Endothelial cell (in vitro differentiated cells): ENCODE data around the gene FAM199X. TPM values are rescaled to one million over a fixed set of nuclear protein-coding genes. Genes with fewer than 3 reads are reported as not detected.

Source experiments
- DNase-seq: peaks from one replicate; pipeline ENCODE4 v3.0.0; 2021; ENCODE audit warnings: low spot score
- H3K27ac Mint-ChIP-seq: one replicate; pipeline ENCODE4 v1.8.0; 2021; ENCODE audit warnings: mixed read lengths, inconsistent platforms; ENCODE audit not compliant: unreplicated experiment
- H3K27me3 Mint-ChIP-seq: one replicate; pipeline ENCODE4 v1.8.0; 2021; ENCODE audit warnings: mild to moderate bottlenecking, moderate library complexity, mixed read lengths, inconsistent platforms; ENCODE audit not compliant: unreplicated experiment
- H3K36me3 Mint-ChIP-seq: one replicate; pipeline ENCODE4 v1.8.0; 2021; ENCODE audit warnings: mild to moderate bottlenecking, low read depth, mixed read lengths, inconsistent platforms; ENCODE audit not compliant: unreplicated experiment
- H3K4me1 Mint-ChIP-seq: one replicate; pipeline ENCODE4 v1.8.0; 2021; ENCODE audit warnings: mild to moderate bottlenecking, mixed read lengths, inconsistent platforms; ENCODE audit not compliant: unreplicated experiment
- H3K4me3 Mint-ChIP-seq: one replicate; pipeline ENCODE4 v1.8.0; 2021; ENCODE audit warnings: mild to moderate bottlenecking, mixed read lengths, inconsistent platforms; ENCODE audit not compliant: unreplicated experiment
- H3K9me3 Mint-ChIP-seq: one replicate; pipeline ENCODE4 v1.8.0; 2021; ENCODE audit warnings: mixed read lengths, inconsistent platforms; ENCODE audit not compliant: unreplicated experiment
- total RNA-seq: library from RNA; stranded (reverse); fragmentation: NEBNext Ultra II Directional; extraction: Animal tissue kit (Norgen Biotek cat#: 25700); gene quantifications from one replicate; pipeline ENCODE4 v1.2.1, GENCODE V29; 2021; ENCODE audit not compliant: unreplicated experiment
- TF ChIP-seq, protein P1 (sequence below): fragments of 200-600 bp; sonication (generic); IDR thresholded peaks from one replicate; pipeline ENCODE4 v1.5.0; 2021; ENCODE audit warnings: antibody characterized with exemption; ENCODE audit not compliant: unreplicated experiment

Gene FAM199X
- total RNA-seq, 1 donor from 2014 or later = 23.2 TPM

DNA sequence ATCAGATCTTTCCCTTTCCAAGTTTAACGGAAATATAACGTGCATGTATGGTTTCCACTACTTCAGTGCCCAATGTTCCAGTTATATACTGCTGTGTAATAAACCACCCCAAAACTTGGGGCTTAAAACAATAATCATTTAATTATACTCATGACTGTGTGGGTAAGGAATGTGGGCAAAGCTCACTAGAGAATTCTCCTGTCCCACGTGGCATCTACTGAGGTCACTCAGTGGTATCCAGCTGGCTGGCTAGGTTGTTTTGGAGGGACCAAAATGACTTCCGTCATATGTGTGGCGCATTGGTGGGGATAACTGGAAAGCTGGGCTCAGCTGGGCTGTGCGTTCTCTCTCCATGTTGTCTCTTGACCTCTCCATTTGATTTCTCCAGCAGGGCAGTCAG, 35.4 kb upstream of the FAM199X start:
- TF ChIP-seq, protein P1, sequence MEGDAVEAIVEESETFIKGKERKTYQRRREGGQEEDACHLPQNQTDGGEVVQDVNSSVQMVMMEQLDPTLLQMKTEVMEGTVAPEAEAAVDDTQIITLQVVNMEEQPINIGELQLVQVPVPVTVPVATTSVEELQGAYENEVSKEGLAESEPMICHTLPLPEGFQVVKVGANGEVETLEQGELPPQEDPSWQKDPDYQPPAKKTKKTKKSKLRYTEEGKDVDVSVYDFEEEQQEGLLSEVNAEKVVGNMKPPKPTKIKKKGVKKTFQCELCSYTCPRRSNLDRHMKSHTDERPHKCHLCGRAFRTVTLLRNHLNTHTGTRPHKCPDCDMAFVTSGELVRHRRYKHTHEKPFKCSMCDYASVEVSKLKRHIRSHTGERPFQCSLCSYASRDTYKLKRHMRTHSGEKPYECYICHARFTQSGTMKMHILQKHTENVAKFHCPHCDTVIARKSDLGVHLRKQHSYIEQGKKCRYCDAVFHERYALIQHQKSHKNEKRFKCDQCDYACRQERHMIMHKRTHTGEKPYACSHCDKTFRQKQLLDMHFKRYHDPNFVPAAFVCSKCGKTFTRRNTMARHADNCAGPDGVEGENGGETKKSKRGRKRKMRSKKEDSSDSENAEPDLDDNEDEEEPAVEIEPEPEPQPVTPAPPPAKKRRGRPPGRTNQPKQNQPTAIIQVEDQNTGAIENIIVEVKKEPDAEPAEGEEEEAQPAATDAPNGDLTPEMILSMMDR = no peak
- Mint-ChIP-seq H3K9me3 (no peaks in the 10 kb centered on the region), H3K27ac (no peak overlapping the region), H3K36me3 (peaks cover 5% of the 10 kb centered on the region), H3K4me1 (peaks cover 4% of the 10 kb centered on the region), H3K4me3 (peak overlapping the region; percentile 47), H3K27me3 (peaks cover 1% of the 10 kb centered on the region)
- no peak for DNase-seq

DNA sequence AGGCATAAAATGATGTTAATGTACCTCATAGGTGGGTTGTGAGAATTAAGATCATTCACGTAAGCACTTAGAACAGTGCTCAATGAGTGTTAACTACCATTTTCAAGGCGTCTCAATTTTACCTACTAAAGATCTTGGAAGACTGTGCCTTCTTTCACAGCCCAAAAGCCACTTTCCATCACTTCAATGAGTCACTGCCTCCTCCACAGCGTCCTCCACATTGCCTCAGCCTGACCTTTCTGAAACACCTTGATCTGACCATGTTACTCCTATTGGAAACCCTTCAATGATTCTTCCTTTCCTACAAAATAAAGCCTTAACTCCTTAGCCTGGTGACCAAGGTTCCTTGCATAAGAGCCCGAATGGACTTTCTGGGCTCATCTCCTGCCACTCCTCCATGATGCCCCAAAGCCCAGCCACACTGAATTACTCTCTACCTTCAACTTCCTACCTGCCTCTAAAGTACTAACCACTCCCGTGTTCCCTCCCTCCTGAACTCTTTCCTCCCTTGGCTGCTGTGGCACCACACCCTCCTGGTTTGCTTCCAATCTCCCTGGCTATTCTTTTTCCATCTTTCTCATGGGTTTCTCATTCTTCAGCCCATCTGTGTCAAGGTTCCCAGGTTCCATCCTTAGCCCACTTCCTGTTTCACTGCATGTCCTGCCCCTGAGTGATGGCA, 31.5 kb upstream of the FAM199X start:
- Mint-ChIP-seq H3K27ac (no peak overlapping the region), H3K4me1 (peaks cover 4% of the 10 kb centered on the region), H3K4me3 (peak overlapping the region; percentile 50), H3K27me3 (peaks cover 1% of the 10 kb centered on the region), H3K36me3 (peaks cover 5% of the 10 kb centered on the region), H3K9me3 (no peaks in the 10 kb centered on the region)
- no peak for DNase-seq
- TF ChIP-seq, protein P1 = no peak

DNA sequence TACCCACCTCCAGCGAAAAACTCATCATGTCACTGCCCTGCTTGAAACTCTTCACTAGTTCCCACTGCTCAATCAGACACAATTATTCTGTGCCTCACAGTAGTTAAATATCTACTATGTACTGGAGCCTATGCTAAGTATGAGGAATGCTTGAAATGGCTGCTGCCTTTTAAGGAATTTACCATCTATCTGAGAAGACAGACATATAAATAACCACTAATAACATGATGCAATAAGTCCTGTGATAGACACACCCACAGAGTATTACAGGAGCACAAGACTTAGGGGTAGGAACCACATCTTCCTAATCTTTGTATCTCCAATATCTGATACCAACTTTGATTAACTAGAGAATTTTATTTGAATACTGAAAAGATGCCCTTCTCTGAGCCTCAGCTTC, 30.6 kb upstream of the FAM199X start:
- no peaks in the 10 kb centered on the region for H3K27me3 Mint-ChIP-seq
- no peak overlapping the region for H3K27ac Mint-ChIP-seq
- no peak overlapping the region for H3K4me3 Mint-ChIP-seq
- no peak for DNase-seq
- no peaks in the 10 kb centered on the region for H3K9me3 Mint-ChIP-seq
- H3K4me1 Mint-ChIP-seq = peaks cover 4% of the 10 kb centered on the region
- TF ChIP-seq, protein P1 = no peak
- peaks cover 1% of the 10 kb centered on the region for H3K36me3 Mint-ChIP-seq

DNA sequence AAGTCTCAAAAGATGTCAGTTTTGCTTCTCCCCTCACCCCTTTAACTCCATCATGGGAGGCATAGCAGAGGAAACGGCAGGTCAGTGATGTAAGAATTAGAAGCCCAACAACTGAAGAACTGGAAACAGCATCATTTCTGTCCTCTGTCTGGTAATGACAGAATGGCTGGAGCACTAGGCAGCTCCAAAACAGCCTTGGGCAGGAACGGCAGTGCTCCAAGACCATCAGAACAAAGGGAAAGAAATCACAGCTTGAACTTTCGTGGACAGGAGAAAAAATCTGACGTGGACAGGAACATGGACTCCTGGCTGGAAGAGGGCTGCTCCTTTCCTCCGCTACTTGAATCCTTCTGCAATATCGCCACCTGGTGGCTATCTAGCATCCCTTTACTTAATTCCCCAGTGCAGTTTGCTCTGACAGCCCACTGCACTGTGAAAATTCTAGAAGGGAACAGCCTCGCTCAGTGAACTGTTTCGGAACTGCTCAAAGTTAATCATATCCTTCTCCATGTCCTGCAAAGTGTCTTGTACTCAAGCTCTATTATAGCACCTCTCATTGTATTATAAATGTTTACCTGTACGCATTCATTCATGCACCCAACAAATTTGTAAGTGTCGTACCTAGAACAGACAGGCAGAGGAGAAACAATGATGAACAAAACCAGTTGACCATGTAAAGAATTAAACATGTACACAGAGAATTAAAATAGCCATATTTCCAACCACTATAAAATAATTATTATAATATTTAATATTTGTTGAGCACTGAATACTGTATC, 29.8 kb upstream of the FAM199X start:
- Mint-ChIP-seq H3K4me1 (peaks cover 4% of the 10 kb centered on the region), H3K9me3 (no peaks in the 10 kb centered on the region), H3K4me3 (no peak overlapping the region), H3K36me3 (no peaks in the 10 kb centered on the region), H3K27ac (no peak overlapping the region), H3K27me3 (no peaks in the 10 kb centered on the region)
- TF ChIP-seq, protein P1 = peak; percentile 69
- peak; percentile 62 for DNase-seq

DNA sequence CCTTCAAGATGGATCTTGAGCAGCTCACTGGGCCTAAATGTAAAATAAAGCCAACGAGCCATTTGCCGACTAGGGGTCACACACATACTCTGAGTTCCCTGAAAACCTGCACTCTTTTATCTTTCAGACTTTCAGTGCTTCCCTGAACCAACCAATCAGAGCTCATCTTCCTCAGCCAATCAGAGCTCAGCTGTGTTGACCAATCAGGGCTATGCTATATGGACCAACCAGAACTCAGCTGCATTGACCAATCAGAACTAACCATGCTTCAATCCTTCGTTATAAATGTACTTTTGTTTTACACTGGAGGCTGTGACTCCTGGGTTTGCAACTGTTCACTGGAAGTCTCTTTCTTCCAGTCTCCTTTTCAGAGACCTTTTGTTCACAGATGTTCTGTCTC, 28.8 kb upstream of the FAM199X start:
- no peak for DNase-seq
- TF ChIP-seq, protein P1 = no peak
- Mint-ChIP-seq H3K27ac (no peak overlapping the region), H3K36me3 (no peaks in the 10 kb centered on the region), H3K4me1 (peaks cover 4% of the 10 kb centered on the region), H3K4me3 (no peak overlapping the region), H3K9me3 (no peaks in the 10 kb centered on the region), H3K27me3 (no peaks in the 10 kb centered on the region)
